Measurements from ENCODE around the gene CDK14. TPM values are rescaled to one million over a fixed set of nuclear protein-coding genes. Genes with fewer than 3 reads are reported as not detected.

The CDK14 gene
- total and polyA plus RNA-seq, 4 donors, result 4.2 to 12.4 (median 7.4) TPM

DNA sequence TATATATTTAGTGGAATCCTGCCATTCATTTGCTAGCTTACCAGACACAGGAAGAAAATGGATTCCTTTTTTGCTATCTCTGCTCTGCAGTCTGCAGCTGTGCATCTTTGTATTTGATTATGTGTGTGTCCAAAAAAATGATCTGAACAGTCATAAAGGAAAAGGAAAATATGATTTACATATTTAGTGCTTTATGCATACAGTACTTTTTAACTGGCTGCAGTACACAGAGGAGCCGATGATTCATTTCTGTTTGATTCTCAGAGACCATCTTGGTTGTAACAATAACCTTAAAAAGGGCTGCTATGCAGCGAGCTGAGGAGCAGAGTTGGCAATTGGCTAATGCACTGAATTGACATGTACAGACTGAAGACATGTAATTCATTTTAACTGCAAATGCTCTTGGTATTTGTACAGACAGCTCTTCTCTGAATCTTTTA is 516.8 kb downstream of the CDK14 start (continued):
- TF ChIP-seq, protein P1, sequence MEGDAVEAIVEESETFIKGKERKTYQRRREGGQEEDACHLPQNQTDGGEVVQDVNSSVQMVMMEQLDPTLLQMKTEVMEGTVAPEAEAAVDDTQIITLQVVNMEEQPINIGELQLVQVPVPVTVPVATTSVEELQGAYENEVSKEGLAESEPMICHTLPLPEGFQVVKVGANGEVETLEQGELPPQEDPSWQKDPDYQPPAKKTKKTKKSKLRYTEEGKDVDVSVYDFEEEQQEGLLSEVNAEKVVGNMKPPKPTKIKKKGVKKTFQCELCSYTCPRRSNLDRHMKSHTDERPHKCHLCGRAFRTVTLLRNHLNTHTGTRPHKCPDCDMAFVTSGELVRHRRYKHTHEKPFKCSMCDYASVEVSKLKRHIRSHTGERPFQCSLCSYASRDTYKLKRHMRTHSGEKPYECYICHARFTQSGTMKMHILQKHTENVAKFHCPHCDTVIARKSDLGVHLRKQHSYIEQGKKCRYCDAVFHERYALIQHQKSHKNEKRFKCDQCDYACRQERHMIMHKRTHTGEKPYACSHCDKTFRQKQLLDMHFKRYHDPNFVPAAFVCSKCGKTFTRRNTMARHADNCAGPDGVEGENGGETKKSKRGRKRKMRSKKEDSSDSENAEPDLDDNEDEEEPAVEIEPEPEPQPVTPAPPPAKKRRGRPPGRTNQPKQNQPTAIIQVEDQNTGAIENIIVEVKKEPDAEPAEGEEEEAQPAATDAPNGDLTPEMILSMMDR (IDR thresholded peaks at IDR 0.05; ENCODE audit: low read depth, low read length, missing input control), result no peak
- TF ChIP-seq FOXA2 (IDR thresholded peaks at IDR 0.05) (no peak), HNF4A (conservative IDR thresholded peaks at IDR 0.05) (no peak)

DNA sequence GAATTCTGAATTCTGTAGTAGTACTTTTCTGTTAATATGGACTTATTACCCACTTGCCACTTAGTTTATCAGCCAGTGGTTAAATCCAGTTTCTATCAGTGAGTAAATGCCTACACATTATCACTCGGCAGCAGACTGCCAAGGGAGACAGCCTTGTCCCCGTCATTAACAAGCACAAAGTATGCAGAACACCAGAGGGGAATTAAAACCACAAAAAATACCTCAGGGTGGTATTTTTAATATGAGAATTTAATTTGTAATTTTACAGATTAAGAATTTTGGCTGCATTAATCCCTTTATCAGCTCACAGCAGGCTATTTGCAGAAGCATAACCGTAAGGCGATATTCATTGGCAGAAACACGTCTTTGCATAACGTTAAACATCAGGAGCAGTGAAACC is 518.1 kb downstream of the CDK14 start:
- no peak overlapping the region for H3K27ac ChIP-seq (ENCODE audit: low read depth in 1 of 2, low read length in 2 of 2)

DNA sequence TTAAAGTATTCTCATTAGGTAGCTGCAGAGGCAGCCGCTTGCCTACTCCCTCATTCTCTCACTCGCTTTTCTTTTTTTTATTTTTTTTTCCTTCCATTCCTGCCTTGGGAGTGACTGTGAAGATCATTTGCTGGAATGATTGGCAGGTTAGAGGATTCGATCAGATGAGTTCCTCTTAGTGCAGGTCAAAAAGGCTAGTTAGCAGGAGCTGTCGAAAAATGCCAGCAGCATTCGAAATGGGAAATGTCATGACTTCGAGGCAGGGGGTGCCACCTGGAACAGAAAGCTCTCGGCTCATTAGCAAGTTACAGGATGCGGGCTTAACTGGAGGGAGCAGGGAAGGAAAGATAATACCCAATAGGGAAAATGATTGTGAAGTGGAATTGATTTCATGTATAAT is 530.6 kb downstream of the CDK14 start:
- Histone ChIP-seq H3K27ac (ENCODE audit: low read depth in 1 of 2, low read length in 2 of 2) (no peak overlapping the region), H3K36me3 (ENCODE audit: control insufficient read depth in 4 of 4, insufficient read depth in 3 of 4, low read depth in 1 of 4, low read length in 3 of 4) (peaks cover 0 to 5% (median 0%) of the 10 kb centered on the region in 4 donors), H3K9me3 (ENCODE audit: control insufficient read depth in 4 of 4, low read length in 3 of 4) (no peaks in the 10 kb centered on the region), H3K4me3 (ENCODE audit: low read depth in 1 of 3, low read length in 3 of 3) (no peak overlapping the region), H3K4me1 (ENCODE audit: control insufficient read depth in 4 of 4, insufficient read depth in 4 of 4, low read length in 3 of 4) (peaks cover 0 to 4% (median 1%) of the 10 kb centered on the region in 4 donors), H3K9ac (ENCODE audit: low read depth in 1 of 2, low read length in 2 of 2) (no peak overlapping the region), H3K27me3 (ENCODE audit: control insufficient read depth in 4 of 4, insufficient read depth in 4 of 4, low read length in 3 of 4) (no peaks in the 10 kb centered on the region)
- TF ChIP-seq JUND (IDR thresholded peaks at IDR 0.05), result no peak
- TF ChIP-seq, protein P1 (IDR thresholded peaks at IDR 0.05; ENCODE audit: low read depth, low read length, missing input control), result no peak
- TF ChIP-seq, protein P2, sequence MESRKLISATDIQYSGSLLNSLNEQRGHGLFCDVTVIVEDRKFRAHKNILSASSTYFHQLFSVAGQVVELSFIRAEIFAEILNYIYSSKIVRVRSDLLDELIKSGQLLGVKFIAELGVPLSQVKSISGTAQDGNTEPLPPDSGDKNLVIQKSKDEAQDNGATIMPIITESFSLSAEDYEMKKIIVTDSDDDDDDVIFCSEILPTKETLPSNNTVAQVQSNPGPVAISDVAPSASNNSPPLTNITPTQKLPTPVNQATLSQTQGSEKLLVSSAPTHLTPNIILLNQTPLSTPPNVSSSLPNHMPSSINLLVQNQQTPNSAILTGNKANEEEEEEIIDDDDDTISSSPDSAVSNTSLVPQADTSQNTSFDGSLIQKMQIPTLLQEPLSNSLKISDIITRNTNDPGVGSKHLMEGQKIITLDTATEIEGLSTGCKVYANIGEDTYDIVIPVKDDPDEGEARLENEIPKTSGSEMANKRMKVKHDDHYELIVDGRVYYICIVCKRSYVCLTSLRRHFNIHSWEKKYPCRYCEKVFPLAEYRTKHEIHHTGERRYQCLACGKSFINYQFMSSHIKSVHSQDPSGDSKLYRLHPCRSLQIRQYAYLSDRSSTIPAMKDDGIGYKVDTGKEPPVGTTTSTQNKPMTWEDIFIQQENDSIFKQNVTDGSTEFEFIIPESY (IDR thresholded peaks at IDR 0.05), result no peak
- TF ChIP-seq HNF4G (IDR thresholded peaks at IDR 0.05), result no peak
- no peak for TF ChIP-seq SP1 (IDR thresholded peaks at IDR 0.05)
- DNase-seq (ENCODE audit: low spot score), result no peak
- 77% methylated on average over 8 of the region's 8 CpGs for WGBS

More for the DNA sequence above, 518.1 kb downstream of the CDK14 start:
- 92% methylated on average over 6 of the region's 6 CpGs for WGBS
- Histone ChIP-seq H3K4me1 (ENCODE audit: control insufficient read depth in 4 of 4, insufficient read depth in 4 of 4, low read length in 3 of 4) (no peaks in the 10 kb centered on the region), H3K36me3 (ENCODE audit: control insufficient read depth in 4 of 4, insufficient read depth in 3 of 4, low read depth in 1 of 4, low read length in 3 of 4) (peaks cover 1 to 19% (median 6%) of the 10 kb centered on the region in 4 donors), H3K9me3 (ENCODE audit: control insufficient read depth in 4 of 4, low read length in 3 of 4) (no peaks in the 10 kb centered on the region), H3K4me3 (ENCODE audit: low read depth in 1 of 3, low read length in 3 of 3) (no peak overlapping the region), H3K9ac (ENCODE audit: low read depth in 1 of 2, low read length in 2 of 2) (no peak overlapping the region), H3K27me3 (ENCODE audit: control insufficient read depth in 4 of 4, insufficient read depth in 4 of 4, low read length in 3 of 4) (no peaks in the 10 kb centered on the region)
- no peak for DNase-seq (ENCODE audit: low spot score)
- TF ChIP-seq, protein P3, sequence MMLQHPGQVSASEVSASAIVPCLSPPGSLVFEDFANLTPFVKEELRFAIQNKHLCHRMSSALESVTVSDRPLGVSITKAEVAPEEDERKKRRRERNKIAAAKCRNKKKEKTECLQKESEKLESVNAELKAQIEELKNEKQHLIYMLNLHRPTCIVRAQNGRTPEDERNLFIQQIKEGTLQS (IDR thresholded peaks at IDR 0.05), result no peak
- TF ChIP-seq RAD21 (IDR thresholded peaks at IDR 0.05) (no peak), HNF4A (conservative IDR thresholded peaks at IDR 0.05) (no peak), NR2F2 (IDR thresholded peaks at IDR 0.05) (no peak), HNF4G (IDR thresholded peaks at IDR 0.05) (no peak)
- TF ChIP-seq, protein P1 (IDR thresholded peaks at IDR 0.05; ENCODE audit: low read depth, low read length, missing input control), result no peak
- TF ChIP-seq, protein P4, sequence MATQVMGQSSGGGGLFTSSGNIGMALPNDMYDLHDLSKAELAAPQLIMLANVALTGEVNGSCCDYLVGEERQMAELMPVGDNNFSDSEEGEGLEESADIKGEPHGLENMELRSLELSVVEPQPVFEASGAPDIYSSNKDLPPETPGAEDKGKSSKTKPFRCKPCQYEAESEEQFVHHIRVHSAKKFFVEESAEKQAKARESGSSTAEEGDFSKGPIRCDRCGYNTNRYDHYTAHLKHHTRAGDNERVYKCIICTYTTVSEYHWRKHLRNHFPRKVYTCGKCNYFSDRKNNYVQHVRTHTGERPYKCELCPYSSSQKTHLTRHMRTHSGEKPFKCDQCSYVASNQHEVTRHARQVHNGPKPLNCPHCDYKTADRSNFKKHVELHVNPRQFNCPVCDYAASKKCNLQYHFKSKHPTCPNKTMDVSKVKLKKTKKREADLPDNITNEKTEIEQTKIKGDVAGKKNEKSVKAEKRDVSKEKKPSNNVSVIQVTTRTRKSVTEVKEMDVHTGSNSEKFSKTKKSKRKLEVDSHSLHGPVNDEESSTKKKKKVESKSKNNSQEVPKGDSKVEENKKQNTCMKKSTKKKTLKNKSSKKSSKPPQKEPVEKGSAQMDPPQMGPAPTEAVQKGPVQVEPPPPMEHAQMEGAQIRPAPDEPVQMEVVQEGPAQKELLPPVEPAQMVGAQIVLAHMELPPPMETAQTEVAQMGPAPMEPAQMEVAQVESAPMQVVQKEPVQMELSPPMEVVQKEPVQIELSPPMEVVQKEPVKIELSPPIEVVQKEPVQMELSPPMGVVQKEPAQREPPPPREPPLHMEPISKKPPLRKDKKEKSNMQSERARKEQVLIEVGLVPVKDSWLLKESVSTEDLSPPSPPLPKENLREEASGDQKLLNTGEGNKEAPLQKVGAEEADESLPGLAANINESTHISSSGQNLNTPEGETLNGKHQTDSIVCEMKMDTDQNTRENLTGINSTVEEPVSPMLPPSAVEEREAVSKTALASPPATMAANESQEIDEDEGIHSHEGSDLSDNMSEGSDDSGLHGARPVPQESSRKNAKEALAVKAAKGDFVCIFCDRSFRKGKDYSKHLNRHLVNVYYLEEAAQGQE (IDR thresholded peaks at IDR 0.05), result no peak
